Gastrocnemius medialis (tissue), 4 donors: ENCODE data around the gene ZBTB17.

Experiments used
- POLR2A ChIP-seq, 2 donors: fragments of 450-650 bp; IDR thresholded peaks; one replicate each; pipeline ENCODE4 v1.6.1; 2017; ENCODE audit warnings: antibody characterized with exemption in 2 of 2, mild to moderate bottlenecking in 2 of 2, moderate library complexity in 2 of 2
- TF ChIP-seq, protein P1 (sequence below), 5 experiments: fragments of 450-650 bp in 3 of 5; fragments of 200-600 bp in 2 of 5; sonication (generic) in 2 of 5; IDR thresholded peaks in 4 of 5; conservative IDR thresholded peaks in 1 of 5; 1 replicate in 4 of 5; 2 replicates in 1 of 5; pipeline ENCODE4 v1.5.1; 2016 to 2019; ENCODE audit warnings: antibody characterized with exemption in 5 of 5, mild to moderate bottlenecking in 3 of 5, moderate library complexity in 3 of 5

DNA sequence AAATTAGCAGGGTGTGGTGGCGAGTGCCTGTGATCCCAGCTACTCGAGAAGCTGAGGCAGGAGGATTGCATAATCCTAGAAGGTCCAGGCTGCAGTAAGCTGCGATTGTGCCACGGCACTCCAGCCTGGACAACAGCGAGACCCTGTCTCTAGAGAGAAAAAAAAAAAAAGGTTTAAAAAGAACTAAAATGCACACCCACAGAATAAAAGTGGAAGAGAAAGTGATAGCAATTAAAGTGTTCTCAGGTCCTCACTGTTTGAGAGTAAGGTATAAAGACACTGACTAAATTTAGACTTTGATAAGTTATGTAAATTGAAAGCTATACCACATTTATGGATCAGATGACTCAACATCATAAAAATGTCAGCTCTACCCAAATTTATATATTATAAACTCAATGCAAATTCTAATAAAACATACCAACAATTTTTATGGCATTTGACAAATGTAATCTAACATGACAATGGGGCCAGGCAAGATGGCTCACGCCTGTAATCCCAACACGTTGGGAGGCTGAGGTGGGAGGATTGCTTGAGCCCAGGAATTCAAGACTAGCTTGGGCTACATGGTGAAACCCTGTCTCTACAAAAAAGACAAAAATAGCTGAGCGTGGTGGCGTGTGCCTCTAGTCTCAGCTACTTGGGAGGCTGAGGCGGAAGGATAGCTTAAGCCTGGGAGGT, 11.8 kb downstream of the ZBTB17 start:
- TF ChIP-seq, protein P1, sequence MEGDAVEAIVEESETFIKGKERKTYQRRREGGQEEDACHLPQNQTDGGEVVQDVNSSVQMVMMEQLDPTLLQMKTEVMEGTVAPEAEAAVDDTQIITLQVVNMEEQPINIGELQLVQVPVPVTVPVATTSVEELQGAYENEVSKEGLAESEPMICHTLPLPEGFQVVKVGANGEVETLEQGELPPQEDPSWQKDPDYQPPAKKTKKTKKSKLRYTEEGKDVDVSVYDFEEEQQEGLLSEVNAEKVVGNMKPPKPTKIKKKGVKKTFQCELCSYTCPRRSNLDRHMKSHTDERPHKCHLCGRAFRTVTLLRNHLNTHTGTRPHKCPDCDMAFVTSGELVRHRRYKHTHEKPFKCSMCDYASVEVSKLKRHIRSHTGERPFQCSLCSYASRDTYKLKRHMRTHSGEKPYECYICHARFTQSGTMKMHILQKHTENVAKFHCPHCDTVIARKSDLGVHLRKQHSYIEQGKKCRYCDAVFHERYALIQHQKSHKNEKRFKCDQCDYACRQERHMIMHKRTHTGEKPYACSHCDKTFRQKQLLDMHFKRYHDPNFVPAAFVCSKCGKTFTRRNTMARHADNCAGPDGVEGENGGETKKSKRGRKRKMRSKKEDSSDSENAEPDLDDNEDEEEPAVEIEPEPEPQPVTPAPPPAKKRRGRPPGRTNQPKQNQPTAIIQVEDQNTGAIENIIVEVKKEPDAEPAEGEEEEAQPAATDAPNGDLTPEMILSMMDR (IDR thresholded peaks at IDR 0.05 in 4 of 5, conservative IDR thresholded peaks at IDR 0.05 in 1 of 5) = no peak
- TF ChIP-seq POLR2A (IDR thresholded peaks at IDR 0.05) = no peak
